WTC11 (cell line): ENCODE measurements around the gene UGP2. TPM values are rescaled to one million over a fixed set of nuclear protein-coding genes. Genes with fewer than 3 reads are reported as not detected.
A peak's percentile ranks its signal among the peaks of the same experiment; 100 is the strongest.

Experiments used
- ATAC-seq: fragments of 200-7000 bp; cut with Tn5 transposase; 2 replicates; pipeline ENCODE4 v1.10.0; 2021; ENCODE audit warnings: mild to moderate bottlenecking, moderate library complexity
- CTCF ChIA-PET: fragments of 300-600 bp; sonication (Branson Sonifier 250); formaldehyde crosslinking; loops from one replicate; lab custom pipeline; 2021; ENCODE audit warnings: antibody characterized with exemption; lab: Charles Lee
- POLR2A ChIA-PET: fragments of 350-600 bp; sonication (Branson Sonifier 250); formaldehyde crosslinking; loops from one replicate; lab custom pipeline; 2021; ENCODE audit warnings: antibody characterized with exemption; lab: Charles Lee
- DNase-seq: peaks from one replicate; pipeline ENCODE4 v3.0.0; 2021; ENCODE audit warnings: low spot score
- H3K27ac Mint-ChIP-seq: 2 replicates; pipeline ENCODE4 v1.8.0; 2021; ENCODE audit warnings: mixed read lengths
- H3K27me3 Mint-ChIP-seq: 2 replicates; pipeline ENCODE4 v1.8.0; 2021; ENCODE audit warnings: low read depth, mild to moderate bottlenecking, moderate library complexity, mixed read lengths
- H3K36me3 Mint-ChIP-seq: 2 replicates; pipeline ENCODE4 v1.8.0; 2021; ENCODE audit warnings: mixed read lengths
- H3K4me1 Mint-ChIP-seq: 2 replicates; pipeline ENCODE4 v1.8.0; 2022; ENCODE audit warnings: mixed read lengths
- H3K4me3 Mint-ChIP-seq: 2 replicates; pipeline ENCODE4 v1.8.0; 2021; ENCODE audit warnings: mild to moderate bottlenecking, moderate library complexity, mixed read lengths
- H3K9me3 Mint-ChIP-seq: 2 replicates; pipeline ENCODE4 v1.8.0; 2021; ENCODE audit warnings: mixed read lengths
- AFF4 ChIP-seq: sonication (generic); formaldehyde crosslinking; IDR thresholded peaks from 2 replicates; pipeline ENCODE4 v1.8.1; 2023; ENCODE audit warnings: mild to moderate bottlenecking, missing genetic modification reagents, borderline replicate concordance
- CTCF ChIP-seq: fragments of 200-600 bp; IDR thresholded peaks from 2 replicates; pipeline ENCODE4 v1.8.0; 2022; ENCODE audit warnings: antibody characterized with exemption
- ELF4 ChIP-seq: sonication (generic); formaldehyde crosslinking; IDR thresholded peaks from 2 replicates; pipeline ENCODE4 v1.8.1; 2022; ENCODE audit warnings: low read depth, mild to moderate bottlenecking, moderate library complexity, missing genetic modification reagents
- GTF2I ChIP-seq: fragments of 250-450 bp; sonication (Bioruptor Pico); conservative IDR thresholded peaks from 2 replicates; pipeline ENCODE4 v1.4.0; 2021; ENCODE audit warnings: mild to moderate bottlenecking
- HMGXB4 ChIP-seq: sonication (generic); formaldehyde crosslinking; IDR thresholded peaks from 2 replicates; pipeline ENCODE4 v1.8.1; 2023; ENCODE audit warnings: mild to moderate bottlenecking, moderate library complexity, missing genetic modification reagents
- IRF2 ChIP-seq: sonication (generic); formaldehyde crosslinking; IDR thresholded peaks from 2 replicates; pipeline ENCODE4 v1.8.0; 2022; ENCODE audit warnings: low read depth, missing genetic modification reagents, borderline replicate concordance
- JAZF1 ChIP-seq: fragments of 250-450 bp; sonication (Bioruptor Pico); IDR thresholded peaks from 2 replicates; pipeline ENCODE4 v1.9.0; 2021; ENCODE audit warnings: moderate library complexity, mild to moderate bottlenecking, inconsistent platforms
- KAT7 ChIP-seq: sonication (generic); formaldehyde crosslinking; IDR thresholded peaks from 2 replicates; pipeline ENCODE4 v1.8.1; 2023; ENCODE audit warnings: missing genetic modification reagents, mild to moderate bottlenecking, borderline replicate concordance
- NFATC4 ChIP-seq: fragments of 250-450 bp; sonication (Bioruptor Pico); IDR thresholded peaks from 2 replicates; pipeline ENCODE4 v1.9.0; 2021; ENCODE audit warnings: mild to moderate bottlenecking
- NFE2L1 ChIP-seq: sonication (generic); formaldehyde crosslinking; IDR thresholded peaks from 2 replicates; pipeline ENCODE4 v1.8.1; 2023; ENCODE audit warnings: missing genetic modification reagents
- NFYB ChIP-seq: sonication (generic); formaldehyde crosslinking; conservative IDR thresholded peaks from 2 replicates; pipeline ENCODE4 v1.8.0; 2022; ENCODE audit warnings: low read depth, missing genetic modification reagents
- NR2C2 ChIP-seq: sonication (generic); formaldehyde crosslinking; IDR thresholded peaks from 2 replicates; pipeline ENCODE4 v1.8.0; 2022; ENCODE audit warnings: mild to moderate bottlenecking, missing genetic modification reagents
- PRRX2 ChIP-seq: fragments of 250-450 bp; sonication (Bioruptor Pico); IDR thresholded peaks from 2 replicates; pipeline ENCODE4 v1.8.0; 2021; ENCODE audit warnings: mild to moderate bottlenecking
- RORB ChIP-seq: fragments of 250-450 bp; sonication (Bioruptor Pico); IDR thresholded peaks from 2 replicates; pipeline ENCODE4 v1.9.0; 2021; ENCODE audit warnings: mild to moderate bottlenecking
- SOX15 ChIP-seq: fragments of 250-450 bp; sonication (Bioruptor Pico); IDR thresholded peaks from 2 replicates; pipeline ENCODE4 v1.9.0; 2021; ENCODE audit warnings: mild to moderate bottlenecking
- TEAD4 ChIP-seq: sonication (generic); formaldehyde crosslinking; IDR thresholded peaks from 2 replicates; pipeline ENCODE4 v1.8.0; 2022; ENCODE audit warnings: mild to moderate bottlenecking, missing genetic modification reagents
- ZNF219 ChIP-seq: sonication (generic); formaldehyde crosslinking; IDR thresholded peaks from 2 replicates; pipeline ENCODE4 v1.8.0; 2023; ENCODE audit warnings: missing genetic modification reagents, mild to moderate bottlenecking, borderline replicate concordance
- ZNF416 ChIP-seq: fragments of 250-450 bp; sonication (Bioruptor Pico); IDR thresholded peaks from 2 replicates; pipeline ENCODE4 v1.9.0; 2021; ENCODE audit warnings: mild to moderate bottlenecking, inconsistent platforms
- ZNF423 ChIP-seq: fragments of 250-450 bp; sonication (Bioruptor Pico); IDR thresholded peaks from 2 replicates; pipeline ENCODE4 v2.1.2; 2022; ENCODE audit warnings: mild to moderate bottlenecking, moderate library complexity
- total RNA-seq: library from RNA; stranded (reverse); gene quantifications from 3 replicates; pipeline ENCODE4 v1.2.3, GENCODE V29; 2021

The UGP2 gene
- total RNA-seq, 1 experiment from 2014 or later: 543 TPM

- TF ChIP-seq ZNF423 (no peak), ZNF219 (CRISPR knock-in tag) (no peak), SOX15 (no peak), NFATC4 (no peak), CTCF (no peak)
Observed at GRCh38 chr2:63853527-63854310, 12.0 kb downstream of the UGP2 start (continued).

- ChIA-PET POLR2A (interaction anchor here (0.6 to 1.0 kb wide), 2 partner anchors 11 to 13 kb away, joined by 3 to 4 read pairs; no protein-coding TSS in a partner anchor), CTCF (interaction anchor here (0.7 to 1.6 kb wide), 3 partner anchors 10 to 157 kb away, joined by 3 to 4 read pairs (median 3); no protein-coding TSS in a partner anchor)
- H3K4me3 Mint-ChIP-seq: no peak overlapping the region
- H3K4me1 Mint-ChIP-seq: peaks cover 73% of the 10 kb centered on the region
- peak overlapping the region; percentile 81 for H3K27ac Mint-ChIP-seq
- ATAC-seq (no peak), DNase-seq (no peak)
- no peaks in the 10 kb centered on the region for H3K27me3 Mint-ChIP-seq
- H3K9me3 Mint-ChIP-seq: no peaks in the 10 kb centered on the region
- H3K36me3 Mint-ChIP-seq: peaks cover 66% of the 10 kb centered on the region
- TF ChIP-seq GTF2I: no peak
- no peak for TF ChIP-seq NFYB
- no peak for TF ChIP-seq CTCF
- TF ChIP-seq ELF4 (CRISPR knock-in tag): no peak
- TF ChIP-seq PRRX2 (CRISPR knock-in tag): no peak
- no peak for TF ChIP-seq ZNF423
- no peak for TF ChIP-seq JAZF1 (CRISPR knock-in tag)
- TF ChIP-seq NR2C2: no peak
- TF ChIP-seq IRF2 (CRISPR knock-in tag): no peak
- TF ChIP-seq RORB: no peak
- no peak for TF ChIP-seq TEAD4
- no peak for TF ChIP-seq NFE2L1 (CRISPR knock-in tag)
- TF ChIP-seq KAT7 (CRISPR knock-in tag): no peak
- TF ChIP-seq AFF4: no peak
- no peak for TF ChIP-seq HMGXB4
- no peak for TF ChIP-seq ZNF416
Observed at GRCh38 chr2:63855418-63856302, 14.0 kb downstream of the UGP2 start.
